GM19397 (cell line): Measurements from ENCODE around the gene ARAP3.

Experiments
- ATAC-seq: cut with Tn5 transposase; IDR thresholded peaks from one replicate; pipeline ENCODE4 v1.9.1; 2021; ENCODE audit warnings: mild to moderate bottlenecking, moderate library complexity; ENCODE audit not compliant: unreplicated experiment

ARAP3 gene

GRCh38 chr5:141641634-141642267 lies 40.3 kb downstream of the ARAP3 start:
- ATAC-seq: peak; percentile 35

- no peak for ATAC-seq
These were observed 41.3 kb downstream of the ARAP3 start for GRCh38 chr5:141640698-141641097.

DNA sequence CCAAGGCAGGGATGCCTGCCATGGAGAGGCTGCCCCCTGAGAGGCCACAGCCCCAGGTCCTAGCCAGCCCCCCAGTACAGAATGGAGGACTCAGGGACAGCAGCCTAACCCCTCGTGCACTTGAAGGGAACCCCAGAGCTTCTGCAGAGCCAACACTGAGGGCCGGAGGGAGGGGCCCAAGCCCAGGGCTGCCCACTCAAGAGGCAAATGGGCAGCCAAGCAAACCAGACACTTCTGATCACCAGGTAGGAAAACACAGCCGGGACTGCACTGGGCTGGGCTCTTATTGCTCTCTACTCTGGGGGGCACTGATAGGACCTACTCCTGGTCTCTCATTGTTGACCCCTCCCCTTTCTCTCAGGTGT lies 42.0 kb downstream of the ARAP3 start:
- ATAC-seq: no peak

DNA sequence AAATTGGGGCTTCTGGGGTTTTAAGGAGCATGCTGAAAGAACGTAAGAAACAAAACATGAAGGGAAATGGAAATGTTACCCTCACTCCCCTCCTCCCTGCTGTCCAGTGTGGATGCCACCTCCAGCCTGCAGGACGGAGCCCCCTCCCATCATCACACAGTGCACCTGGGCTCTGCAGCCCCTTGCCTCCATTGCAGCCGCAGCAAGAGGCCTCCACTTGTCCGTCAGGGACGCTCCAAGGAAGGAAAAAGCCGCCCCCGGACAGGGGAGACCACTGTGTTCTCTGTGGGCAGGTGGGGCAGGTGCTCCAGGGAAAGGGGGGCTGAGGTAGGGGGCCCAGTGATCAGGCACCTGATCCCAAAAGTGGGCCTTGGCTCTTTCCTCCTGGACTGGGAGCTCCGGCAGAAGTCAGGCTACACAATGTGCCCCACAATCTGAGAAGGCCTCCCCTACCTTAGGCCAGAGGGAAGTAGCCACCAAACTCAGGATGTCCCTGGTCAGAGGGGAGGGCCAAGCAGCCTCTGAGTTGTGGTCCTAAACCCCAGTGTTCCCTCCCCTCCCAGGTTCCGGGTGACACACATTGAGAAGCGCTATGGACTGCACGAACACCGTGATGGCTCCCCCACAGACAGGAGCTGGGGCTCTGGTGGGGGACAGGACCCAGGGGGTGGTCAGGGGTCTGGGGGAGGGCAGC lies 42.5 kb downstream of the ARAP3 start:
- ATAC-seq: no peak

GRCh38 chr5:141638771-141639170 lies 43.3 kb downstream of the ARAP3 start:
- ATAC-seq: no peak

- no peak for ATAC-seq
These were observed 44.1 kb downstream of the ARAP3 start for GRCh38 chr5:141637767-141638419.

- peak; percentile 22 for ATAC-seq
These were observed 44.8 kb downstream of the ARAP3 start for GRCh38 chr5:141637123-141637766.

- ATAC-seq: peak; percentile 82
These were observed 45.5 kb downstream of the ARAP3 start, which contains the start of the genes HDAC3 and RELL2 for GRCh38 chr5:141636413-141637122. Gene HDAC3 (minus strand): TSS chr5:141636849. CDS start chr5:141636790, 59 bp downstream. Gene RELL2 (plus strand): TSS chr5:141636997. CDS start chr5:141638226, 1,229 bp downstream.

DNA sequence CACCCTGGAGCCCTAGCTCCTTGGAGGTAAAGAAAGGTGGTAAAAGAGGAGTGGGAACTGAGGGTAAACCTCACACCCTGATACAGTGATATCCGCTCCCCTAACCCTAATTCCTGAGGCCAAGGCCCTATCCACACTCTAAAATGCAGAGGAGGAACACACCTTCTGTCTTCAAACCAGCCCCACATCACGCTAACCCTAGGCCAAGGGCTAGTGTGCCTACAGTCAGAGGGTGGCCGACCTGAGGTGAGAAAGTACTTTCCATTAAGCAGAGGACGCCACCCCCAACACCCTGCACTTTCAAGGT lies 46.0 kb downstream of the ARAP3 start:
- no peak for ATAC-seq

- ATAC-seq: no peak
These were observed 46.4 kb downstream of the ARAP3 start for GRCh38 chr5:141635646-141636045.

- ATAC-seq: no peak
These were observed 47.3 kb downstream of the ARAP3 start for GRCh38 chr5:141634720-141635119.

GRCh38 chr5:141633871-141634561 lies 48.0 kb downstream of the ARAP3 start:
- ATAC-seq: peak; percentile 47

DNA sequence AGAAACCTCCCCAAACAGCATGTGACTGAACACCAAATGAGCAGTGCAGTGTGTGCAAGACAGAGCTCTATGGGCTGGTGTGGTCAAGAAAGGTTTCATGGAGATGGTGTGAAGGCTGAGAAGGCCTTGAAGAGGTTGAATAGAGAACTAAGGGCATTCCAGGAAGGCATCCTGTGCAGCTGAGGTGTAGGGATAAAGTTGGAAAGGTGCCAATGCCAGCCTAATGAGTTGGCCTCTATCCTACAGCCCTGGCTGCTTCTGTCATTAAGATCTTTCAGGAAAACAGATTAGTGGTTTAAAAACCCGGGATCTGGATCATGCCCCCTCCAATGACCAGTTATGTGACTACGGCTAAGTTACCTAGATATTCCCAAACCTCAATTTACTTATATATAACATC lies 49.4 kb downstream of the ARAP3 start:
- no peak for ATAC-seq

DNA sequence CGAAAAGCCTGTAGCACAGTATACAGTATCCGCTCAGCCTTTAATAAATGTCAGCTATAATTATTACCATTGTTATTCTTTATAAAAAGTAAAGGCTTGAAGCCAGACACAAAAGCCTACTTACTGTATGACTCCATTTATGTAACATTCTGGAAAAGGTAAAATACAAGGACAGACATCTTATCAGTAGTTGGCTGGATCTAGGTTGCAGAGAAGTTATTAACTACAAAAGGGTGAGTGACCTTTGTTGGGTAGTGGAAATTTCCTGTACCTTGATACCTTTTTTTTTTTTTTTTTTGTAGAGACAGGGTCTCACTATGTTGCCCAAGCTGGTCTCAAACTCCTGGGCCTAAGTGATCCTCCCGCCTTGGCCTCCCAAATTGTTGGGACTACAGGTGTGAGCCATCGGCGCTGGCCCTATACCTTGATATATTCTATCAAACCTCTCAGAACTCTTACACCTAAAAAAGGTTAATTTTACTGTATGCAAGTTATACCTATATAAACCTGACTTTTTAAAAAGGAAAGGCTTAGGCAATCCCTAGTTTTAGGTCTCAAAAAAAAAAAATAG lies 51.4 kb downstream of the ARAP3 start:
- no peak for ATAC-seq

DNA sequence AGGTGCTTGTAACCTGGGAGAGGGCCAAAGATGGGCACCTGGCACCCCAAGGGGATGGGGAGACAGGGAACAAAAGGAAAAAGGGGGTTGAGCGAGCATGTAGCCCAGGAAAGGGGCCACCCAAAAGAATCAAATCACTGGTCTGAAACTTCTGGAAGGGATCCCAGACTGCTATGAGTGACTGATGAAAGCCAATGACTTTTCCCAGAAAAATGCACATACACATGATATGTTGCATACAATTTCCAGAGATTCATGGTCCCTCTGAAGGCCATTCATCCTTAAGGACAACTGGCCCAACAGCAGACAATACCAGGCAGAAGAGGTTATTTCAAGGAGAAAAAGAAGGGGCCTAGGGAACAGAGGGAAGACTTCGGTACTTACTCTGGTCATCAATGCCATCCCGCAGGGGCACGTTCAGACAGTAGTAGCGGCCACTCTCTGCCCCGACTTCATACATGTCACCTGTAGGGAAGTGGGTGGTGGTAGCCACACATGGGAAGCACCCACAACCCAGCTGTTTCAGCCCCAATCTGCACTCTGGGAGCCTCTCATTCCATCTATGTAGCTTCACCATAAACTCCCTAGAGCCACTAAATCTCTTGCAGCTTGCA lies 53.7 kb downstream of the ARAP3 start:
- no peak for ATAC-seq

DNA sequence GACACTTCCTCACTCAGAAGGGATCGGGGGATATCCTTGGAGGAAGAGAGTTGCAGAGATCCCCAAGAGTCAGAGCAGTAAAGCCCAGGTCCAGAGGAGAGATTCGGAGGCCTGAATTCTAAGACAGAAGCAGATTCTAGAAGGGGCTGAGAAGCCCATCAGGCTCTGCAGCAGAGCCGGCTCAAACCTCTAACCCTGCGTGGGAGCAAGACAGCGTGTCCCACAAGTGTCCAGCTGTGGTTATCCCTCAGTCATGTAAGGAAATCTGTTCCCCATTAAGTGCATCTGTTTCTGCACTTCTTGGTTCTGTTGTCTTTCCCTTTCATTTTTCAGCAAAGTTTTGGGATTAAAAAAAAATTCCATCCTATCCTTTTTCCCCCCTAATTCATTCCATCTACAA lies 58.4 kb downstream of the ARAP3 start:
- ATAC-seq: no peak

DNA sequence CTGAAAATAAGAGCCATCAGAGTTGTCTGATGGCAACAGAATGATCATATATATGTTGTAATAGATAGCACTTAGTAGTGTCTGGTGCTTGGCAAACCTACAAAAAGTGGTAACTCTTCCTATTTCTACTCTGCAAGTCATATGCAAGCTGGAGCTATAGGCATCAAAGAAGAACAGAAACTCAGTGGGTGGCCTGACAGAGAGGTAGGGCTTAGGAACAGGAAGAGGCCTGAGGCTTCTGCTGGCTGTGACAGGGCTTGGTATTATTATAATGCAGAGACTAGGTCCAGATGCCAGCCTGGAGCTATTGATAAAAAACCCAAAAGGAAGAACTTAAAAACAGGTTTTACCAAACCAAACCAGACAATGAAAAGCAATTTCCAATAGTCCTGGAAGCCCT lies 58.8 kb downstream of the ARAP3 start:
- peak; percentile 30 for ATAC-seq

DNA sequence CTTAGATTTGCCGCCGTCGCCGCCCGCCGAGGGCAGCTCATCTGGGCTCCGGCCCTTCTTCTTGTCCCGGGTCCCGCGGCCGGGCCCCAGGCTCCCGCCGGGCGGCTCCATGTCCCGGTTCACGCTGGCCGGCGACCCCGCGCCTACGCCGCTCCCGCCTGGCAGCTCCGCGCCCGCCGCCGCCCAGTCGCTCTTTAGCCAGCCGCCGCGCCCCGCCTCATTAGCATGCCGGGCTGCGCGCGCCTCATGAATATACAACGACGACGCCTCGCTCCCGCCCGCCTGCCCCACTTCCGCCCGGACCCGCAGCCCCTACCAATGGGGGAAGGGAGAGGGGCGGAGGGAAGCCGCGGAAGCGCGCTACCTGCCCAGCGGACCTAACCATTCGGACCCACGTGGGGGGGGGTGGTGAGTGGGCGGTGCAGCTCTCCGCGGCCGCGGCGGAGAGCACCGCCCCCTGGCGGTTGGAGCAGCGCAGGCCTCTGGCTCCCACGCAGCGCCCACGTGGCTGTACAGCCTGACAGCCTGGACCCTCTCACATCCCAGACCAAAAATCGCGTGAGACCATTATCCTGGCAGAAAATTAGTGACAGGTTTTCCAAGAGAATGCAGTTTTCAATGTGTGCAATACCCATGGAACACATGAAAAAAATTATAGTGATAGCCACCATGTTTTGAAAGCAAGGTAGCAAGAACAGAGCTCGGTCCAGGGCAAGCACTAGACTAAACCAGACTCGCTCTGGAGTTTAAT lies 63.1 kb downstream of the ARAP3 start, which contains the start of gene DIAPH1:
Gene DIAPH1, minus strand, starts transcription at position 197 of the 751 bp plus-strand sequence. Its CDS starts 86 bp downstream, at position 111.
- peak; percentile 88 for ATAC-seq
